Activated CD4-positive, alpha-beta T cell treated with anti-CD3 and anti-CD28 coated beads, Interleukin-2, amount 10 ng/mL, durations not matched to agents 24 days and 14 days (primary cell): ENCODE data around the gene RRH. TPM values are rescaled to one million over a fixed set of nuclear protein-coding genes. Genes with fewer than 3 reads are reported as not detected.
"Not testable (repeated sequence)": the region's sequence is repeated elsewhere in the genome, so short reads cannot be mapped to it uniquely, and the experiment has no call there.

Experiments
- DNase-seq: peaks from one replicate; pipeline ENCODE4 v3.0.0; 2022
- H3K27ac Mint-ChIP-seq: one replicate; pipeline ENCODE4 v1.8.0; 2022; ENCODE audit warnings: mild to moderate bottlenecking, mixed read lengths
- H3K27me3 Mint-ChIP-seq: one replicate; pipeline ENCODE4 v1.8.0; 2022; ENCODE audit warnings: mixed read lengths
- H3K36me3 Mint-ChIP-seq: one replicate; pipeline ENCODE4 v1.8.0; 2022; ENCODE audit warnings: low read depth, mild to moderate bottlenecking, mixed read lengths
- H3K4me1 Mint-ChIP-seq: one replicate; pipeline ENCODE4 v1.8.0; 2021; ENCODE audit warnings: mixed read lengths
- H3K4me3 Mint-ChIP-seq: one replicate; pipeline ENCODE4 v1.8.0; 2022; ENCODE audit warnings: mild to moderate bottlenecking, moderate library complexity, mixed read lengths
- H3K9me3 Mint-ChIP-seq: one replicate; pipeline ENCODE4 v1.8.0; 2021; ENCODE audit warnings: mixed read lengths
- intact Hi-C: fragments of 100-400 bp; cut with micrococcal nuclease; formaldehyde crosslinking; loops from one replicate; pipeline ENCODE4 v1.15.1; 2023
- total RNA-seq: library from RNA; stranded (reverse); gene quantifications from 2 replicates; pipeline ENCODE4 v1.2.3, GENCODE V29; 2022

The RRH gene
- total RNA-seq, 1 donor from 2014 or later, result not detected

- Mint-ChIP-seq H3K36me3 (no peaks in the 10 kb centered on the region), H3K4me1 (no peaks in the 10 kb centered on the region), H3K9me3 (peaks cover 4% of the 10 kb centered on the region), H3K27me3 (no peaks in the 10 kb centered on the region), H3K27ac (no peak overlapping the region), H3K4me3 (no peak overlapping the region)
- no peak for DNase-seq
- intact Hi-C loops, result no loop called here
Observed at GRCh38 chr4:109861916-109862511, 34.2 kb downstream of the RRH start.

GRCh38 chr4:109864134-109864533 is 36.4 kb downstream of the RRH start:
- intact Hi-C loops, result no loop called here
- no peak overlapping the region for H3K4me3 Mint-ChIP-seq
- no peaks in the 10 kb centered on the region for H3K36me3 Mint-ChIP-seq
- no peak for DNase-seq
- peaks cover 4% of the 10 kb centered on the region for H3K9me3 Mint-ChIP-seq
- no peak overlapping the region for H3K27ac Mint-ChIP-seq
- H3K27me3 Mint-ChIP-seq, result no peaks in the 10 kb centered on the region
- H3K4me1 Mint-ChIP-seq, result no peaks in the 10 kb centered on the region

GRCh38 chr4:109870061-109870460 is 42.3 kb downstream of the RRH start:
- Mint-ChIP-seq H3K27ac (no peak overlapping the region), H3K27me3 (no peaks in the 10 kb centered on the region), H3K36me3 (no peaks in the 10 kb centered on the region), H3K9me3 (no peaks in the 10 kb centered on the region), H3K4me1 (no peaks in the 10 kb centered on the region), H3K4me3 (no peak overlapping the region)
- no peak for DNase-seq
- intact Hi-C loops, result no loop called here

GRCh38 chr4:109872065-109872464 is 44.3 kb downstream of the RRH start:
- no peaks in the 10 kb centered on the region for H3K9me3 Mint-ChIP-seq
- H3K27me3 Mint-ChIP-seq, result no peaks in the 10 kb centered on the region

GRCh38 chr4:109872950-109873656 is 45.3 kb downstream of the RRH start:
- no peak overlapping the region for H3K4me3 Mint-ChIP-seq
- H3K4me1 Mint-ChIP-seq, result no peaks in the 10 kb centered on the region
- no peaks in the 10 kb centered on the region for H3K36me3 Mint-ChIP-seq
- no peaks in the 10 kb centered on the region for H3K27me3 Mint-ChIP-seq
- intact Hi-C loops, result no loop called here
- no peak overlapping the region for H3K27ac Mint-ChIP-seq
- H3K9me3 Mint-ChIP-seq, result no peaks in the 10 kb centered on the region
- DNase-seq, result no peak

More at GRCh38 chr4:109872065-109872464, 44.3 kb downstream of the RRH start:
- Mint-ChIP-seq H3K4me3 (no peak overlapping the region), H3K36me3 (no peaks in the 10 kb centered on the region), H3K4me1 (no peaks in the 10 kb centered on the region), H3K27ac (no peak overlapping the region)
- intact Hi-C loops, result no loop called here
- no peak for DNase-seq

GRCh38 chr4:109873791-109874514 is 46.2 kb downstream of the RRH start:
- H3K27me3 Mint-ChIP-seq, result no peaks in the 10 kb centered on the region
- DNase-seq, result no peak
- no peaks in the 10 kb centered on the region for H3K4me1 Mint-ChIP-seq
- no peaks in the 10 kb centered on the region for H3K9me3 Mint-ChIP-seq
- intact Hi-C loops, result no loop called here
- no peak overlapping the region for H3K27ac Mint-ChIP-seq
- no peak overlapping the region for H3K4me3 Mint-ChIP-seq
- H3K36me3 Mint-ChIP-seq, result no peaks in the 10 kb centered on the region

GRCh38 chr4:109875106-109875505 is 47.3 kb downstream of the RRH start:
- intact Hi-C loops, result no loop called here
- H3K9me3 Mint-ChIP-seq, result no peaks in the 10 kb centered on the region

GRCh38 chr4:109875553-109875952 is 47.8 kb downstream of the RRH start:
- intact Hi-C loops, H3K9me3 Mint-ChIP-seq: not testable (repeated sequence)

More at GRCh38 chr4:109875106-109875505, 47.3 kb downstream of the RRH start:
- H3K4me1 Mint-ChIP-seq, result no peaks in the 10 kb centered on the region
- no peaks in the 10 kb centered on the region for H3K36me3 Mint-ChIP-seq
- no peak for DNase-seq
- no peaks in the 10 kb centered on the region for H3K27me3 Mint-ChIP-seq
- H3K4me3 Mint-ChIP-seq, result no peak overlapping the region
- no peak overlapping the region for H3K27ac Mint-ChIP-seq

GRCh38 chr4:109876634-109877265 is 49.0 kb downstream of the RRH start:
- Mint-ChIP-seq H3K9me3 (no peaks in the 10 kb centered on the region), H3K4me3 (no peak overlapping the region), H3K27ac (no peak overlapping the region), H3K36me3 (no peaks in the 10 kb centered on the region), H3K4me1 (no peaks in the 10 kb centered on the region), H3K27me3 (peaks cover 5% of the 10 kb centered on the region)
- intact Hi-C loops, result no loop called here
- DNase-seq, result no peak

More at GRCh38 chr4:109875553-109875952, 47.8 kb downstream of the RRH start:
- H3K4me1 Mint-ChIP-seq, H3K27me3 Mint-ChIP-seq, H3K27ac Mint-ChIP-seq, DNase-seq, H3K4me3 Mint-ChIP-seq, H3K36me3 Mint-ChIP-seq: not testable (repeated sequence)

- Mint-ChIP-seq H3K27ac (no peak overlapping the region), H3K36me3 (no peaks in the 10 kb centered on the region), H3K27me3 (peaks cover 8% of the 10 kb centered on the region), H3K4me1 (no peaks in the 10 kb centered on the region), H3K4me3 (no peak overlapping the region), H3K9me3 (no peaks in the 10 kb centered on the region)
- intact Hi-C loops, result no loop called here
- DNase-seq, result no peak
Observed at GRCh38 chr4:109877400-109877799, 49.6 kb downstream of the RRH start.

GRCh38 chr4:109878355-109878754 is 50.6 kb downstream of the RRH start:
- Mint-ChIP-seq H3K4me1 (no peaks in the 10 kb centered on the region), H3K4me3 (no peak overlapping the region), H3K27ac (no peak overlapping the region), H3K36me3 (no peaks in the 10 kb centered on the region), H3K9me3 (no peaks in the 10 kb centered on the region), H3K27me3 (peaks cover 8% of the 10 kb centered on the region)
- DNase-seq, result no peak
- intact Hi-C loops, result no loop called here

- no peak overlapping the region for H3K4me3 Mint-ChIP-seq
Observed at GRCh38 chr4:109879081-109879480, 51.3 kb downstream of the RRH start.

GRCh38 chr4:109879636-109880314 is 52.0 kb downstream of the RRH start:
- intact Hi-C loops, result no loop called here
- no peak overlapping the region for H3K27ac Mint-ChIP-seq
- H3K4me1 Mint-ChIP-seq, result no peaks in the 10 kb centered on the region
- H3K9me3 Mint-ChIP-seq, result no peaks in the 10 kb centered on the region
- H3K4me3 Mint-ChIP-seq, result no peak overlapping the region
- H3K36me3 Mint-ChIP-seq, result no peaks in the 10 kb centered on the region
- no peak for DNase-seq
- peaks cover 8% of the 10 kb centered on the region for H3K27me3 Mint-ChIP-seq

More at GRCh38 chr4:109879081-109879480, 51.3 kb downstream of the RRH start:
- no peaks in the 10 kb centered on the region for H3K9me3 Mint-ChIP-seq
- intact Hi-C loops, result no loop called here
- no peaks in the 10 kb centered on the region for H3K36me3 Mint-ChIP-seq
- H3K27ac Mint-ChIP-seq, result no peak overlapping the region
- no peak for DNase-seq
- H3K4me1 Mint-ChIP-seq, result no peaks in the 10 kb centered on the region
- peaks cover 8% of the 10 kb centered on the region for H3K27me3 Mint-ChIP-seq
